K562 (cell line): ENCODE measurements around the gene AKT1. TPM values are rescaled to one million over a fixed set of nuclear protein-coding genes. Genes with fewer than 3 reads are reported as not detected.

Source experiments
- ATAC-seq: fragments of 200-7000 bp; cut with Tn5 transposase; 3 replicates; pipeline ENCODE4 v1.9.1; 2020; ENCODE audit warnings: moderate library complexity
- BruUV-seq: library from RNA; stranded (reverse); fragments of 400-500 nt; replicated peaks from 2 replicates; lab custom pipeline; 2021; lab: Mats Ljungman, UMichigan
- CTCF ChIA-PET: fragments of 300-600 bp; formaldehyde crosslinking; extraction: SDS; loops from one replicate; lab custom pipeline; 2021; ENCODE audit warnings: low intra/inter-chr PET ratio; lab: Yijun Ruan, JAX
- POLR2A ChIA-PET: fragments of 300-600, 350-650 bp; sonication (Branson Sonifier 250); formaldehyde crosslinking; extraction: SDS; loops from one replicate; lab custom pipeline; 2021; ENCODE audit warnings: antibody characterized with exemption, inconsistent platforms; lab: Yijun Ruan, JAX
- DNase-seq, 4 experiments: peaks; one replicate each; pipeline versions ENCODE4 v3.0.0 to v3.0.0-alpha.2; 2011 to 2018; ENCODE audit warnings: low spot score in 3 of 4, mixed read lengths in 3 of 4; ENCODE audit errors: extremely low read depth in 1 of 4
- FAIRE-seq: peaks from 2 replicates; lab custom pipeline; 2011; peaks lifted over from hg19 to GRCh38; lab: Jason Lieb, UNC
- H2AFZ ChIP-seq: 2 replicates; pipeline ENCODE4 v1.6.0; 2011; ENCODE audit warnings: low read depth, low read length, control low read depth, inconsistent platforms
- H3K27ac ChIP-seq: fragments of 200-600 bp; 3 replicates; pipeline ENCODE4 v1.8.0; 2011; ENCODE audit warnings: low read depth, mild to moderate bottlenecking, control low read depth, inconsistent platforms, low read length, moderate library complexity, mixed read lengths; ENCODE audit errors: extremely low read depth
- H3K27me3 ChIP-seq, 2 experiments: fragments of 300-600 bp in 1 of 2; 2 replicates in 1 of 2; 3 replicates in 1 of 2; pipeline versions ENCODE4 v1.6.0 to v1.8.0; 2011; ENCODE audit warnings: inconsistent platforms in 2 of 2, low read length in 2 of 2, mild to moderate bottlenecking in 1 of 2, mixed read lengths in 1 of 2, moderate library complexity in 1 of 2; ENCODE audit not compliant: control insufficient read depth in 2 of 2, insufficient read depth in 2 of 2
- H3K36me3 ChIP-seq: fragments of 300-600 bp; 3 replicates; pipeline ENCODE4 v1.8.0; 2011; ENCODE audit warnings: mild to moderate bottlenecking, low read length, inconsistent platforms; ENCODE audit not compliant: control insufficient read depth, insufficient read depth
- H3K4me1 ChIP-seq, 2 experiments: fragments of 200-600 bp in 1 of 2; replicated peaks in 1 of 2; 2 replicates in 1 of 2; 3 replicates in 1 of 2; pipeline versions ENCODE4 v1.5.1 to v1.8.0; 2011; ENCODE audit warnings: inconsistent platforms in 2 of 2, low read length in 2 of 2, mild to moderate bottlenecking in 1 of 2, mixed read lengths in 1 of 2, moderate library complexity in 1 of 2; ENCODE audit not compliant: control insufficient read depth in 2 of 2, insufficient read depth in 2 of 2
- H3K4me2 ChIP-seq: 2 replicates; pipeline ENCODE4 v1.6.1; 2011; ENCODE audit warnings: low read length, control low read depth, inconsistent platforms, mixed read lengths; ENCODE audit not compliant: insufficient read depth
- H3K4me3 ChIP-seq: fragments of 200-600 bp; sonication (generic), shearing (Covaris generic); 2 replicates; pipeline ENCODE4 v1.5.1; 2016; ENCODE audit warnings: control low read depth, inconsistent platforms
- H3K79me2 ChIP-seq: fragments of 200-600 bp; 3 replicates; pipeline ENCODE4 v1.8.0; 2011; ENCODE audit warnings: low read length, inconsistent platforms; ENCODE audit not compliant: control insufficient read depth, insufficient read depth
- H3K9ac ChIP-seq, 2 experiments: 2 replicates each; pipeline versions ENCODE4 v1.6.0 to v1.6.1; 2011; ENCODE audit warnings: low read depth in 2 of 2, low read length in 2 of 2, control low read depth in 1 of 2, inconsistent platforms in 1 of 2, mild to moderate bottlenecking in 1 of 2, mixed read lengths in 1 of 2; ENCODE audit not compliant: insufficient read depth in 1 of 2
- H3K9me1 ChIP-seq: one replicate; pipeline ENCODE4 v1.6.0; 2011; ENCODE audit warnings: inconsistent platforms, mild to moderate bottlenecking, low read length, moderate library complexity; ENCODE audit not compliant: control insufficient read depth, insufficient read depth
- H3K9me3 ChIP-seq: replicated peaks from 2 replicates; pipeline ENCODE4 v1.5.1; 2011; ENCODE audit warnings: low read depth, low read length, inconsistent platforms; ENCODE audit not compliant: control insufficient read depth, insufficient read depth
- H4K20me1 ChIP-seq: replicated peaks from 2 replicates; pipeline ENCODE4 v1.6.1; 2011; ENCODE audit warnings: low read length, inconsistent platforms, mixed read lengths; ENCODE audit not compliant: control insufficient read depth, insufficient read depth
- ETV5 ChIP-seq: sonication (generic); formaldehyde crosslinking; IDR thresholded peaks from 2 replicates; pipeline ENCODE4 v1.4.0; 2020; ENCODE audit warnings: low read depth, mild to moderate bottlenecking, missing genetic modification reagents
- HIVEP1 ChIP-seq: fragments of 250-450 bp; sonication (Bioruptor Pico); IDR thresholded peaks from 2 replicates; pipeline ENCODE4 v1.4.0; 2020; ENCODE audit warnings: mild to moderate bottlenecking
- KDM1A ChIP-seq, 2 experiments: fragments of 450-650 bp; IDR thresholded peaks; 2 replicates each; pipeline ENCODE4 v1.6.1; 2016; ENCODE audit warnings: mild to moderate bottlenecking in 2 of 2
- MYNN ChIP-seq, 2 experiments: sonication (generic); formaldehyde crosslinking in 1 of 2; IDR thresholded peaks; 2 replicates each; pipeline versions ENCODE4 v1.5.0 to v1.6.1; 2016 to 2020; ENCODE audit warnings: antibody characterized with exemption in 1 of 2, missing genetic modification reagents in 1 of 2
- NCOR1 ChIP-seq: fragments of 450-650 bp; IDR thresholded peaks from 2 replicates; pipeline ENCODE4 v1.6.1; 2016; ENCODE audit warnings: mild to moderate bottlenecking, moderate library complexity
- PTTG1 ChIP-seq: fragments of 450-650 bp; IDR thresholded peaks from 2 replicates; pipeline ENCODE4 v1.6.1; 2016; ENCODE audit warnings: low read depth, mild to moderate bottlenecking, missing genetic modification characterization, missing compliant biosample characterization
- RBM34 ChIP-seq: fragments of 200-400 bp; formaldehyde crosslinking; IDR thresholded peaks from 2 replicates; pipeline ENCODE4 v1.6.1; 2018; ENCODE audit warnings: low read length, borderline replicate concordance; ENCODE audit not compliant: insufficient read depth
- ZBTB1 ChIP-seq: sonication (generic); formaldehyde crosslinking; IDR thresholded peaks from 2 replicates; pipeline ENCODE4 v1.8.1; 2023; ENCODE audit warnings: missing genetic modification reagents, low read depth, mild to moderate bottlenecking, borderline replicate concordance
- ZNF134 ChIP-seq: fragments of 250-450 bp; sonication (Bioruptor Pico); conservative IDR thresholded peaks from 2 replicates; pipeline ENCODE4 v1.4.0; 2020
- ZNF507 ChIP-seq: conservative IDR thresholded peaks from 2 replicates; pipeline ENCODE4 v1.6.1; 2017; ENCODE audit warnings: missing genetic modification characterization, missing compliant biosample characterization
- ZNF764 ChIP-seq: fragments of 250-450 bp; sonication (Bioruptor Pico); IDR thresholded peaks from 2 replicates; pipeline ENCODE4 v1.4.0; 2020; ENCODE audit warnings: low read depth, mild to moderate bottlenecking, moderate library complexity
- ZNF830 ChIP-seq: fragments of 250-450 bp; sonication (Bioruptor Pico); IDR thresholded peaks from 2 replicates; pipeline ENCODE4 v1.5.0; 2021; ENCODE audit warnings: mild to moderate bottlenecking
- WGBS: fragments of 100-300 bp; shearing (Covaris generic); methylation state at CpG from one replicate; pipeline ENCODE4 v1.1.6; 2016; ENCODE audit warnings: low coverage, mixed read lengths; ENCODE audit not compliant: insufficient coverage; ENCODE audit errors: missing lambda C conversion rate; 5-methylcytosine and 5-hydroxymethylcytosine counted together
- in situ Hi-C: fragments of 300-500 bp; cut with MboI; formaldehyde crosslinking; loops from 4 replicates; pipeline ENCODE4 v1.15.0; 2018; ENCODE audit warnings: inconsistent platforms, mixed read lengths
- intact Hi-C: fragments of 100-400 bp; cut with micrococcal nuclease; formaldehyde crosslinking; loops from 2 replicates; pipeline ENCODE4 v1.14.2; 2022
- polyA plus RNA-seq, 8 experiments: library from polyadenylated mRNA; depleted of rRNA in 4 of 8; stranded (reverse) in 5 of 8; unstranded in 3 of 8; fragments of >200 nt; fragmentation: Nextera tagmentation in 2 of 8; fragmentation: Illumina TruSeq in 1 of 8; extraction: Ambion mirVana in 2 of 8; extraction: Trizol in 1 of 8; gene quantifications; 2 replicates each; pipeline versions ENCODE4 v1.2.1 to v1.2.3, GENCODE V29; 2011 to 2014; ENCODE audit warnings: inconsistent platforms in 1 of 8, missing spikeins in 1 of 8
- total RNA-seq, 7 experiments: library from RNA; depleted of rRNA in 6 of 7; stranded (reverse); fragments of >200 nt in 6 of 7; fragmentation: Illumina TruSeq in 2 of 7; extraction: Trizol in 2 of 7; gene quantifications; 2 replicates each; pipeline versions ENCODE4 v1.2.1 to v1.2.3, GENCODE V29; 2011 to 2021; ENCODE audit warnings: low replicate concordance in 1 of 7
- TF ChIP-seq, protein P1 (sequence below), 3 experiments: IDR thresholded peaks in 2 of 3; conservative IDR thresholded peaks in 1 of 3; 2 replicates each; pipeline ENCODE4 v1.5.1; 2011 to 2012; ENCODE audit warnings: low read length in 3 of 3, mild to moderate bottlenecking in 3 of 3, control low read depth in 2 of 3, improper control_type of control experiment in 1 of 3, inconsistent platforms in 1 of 3, low read depth in 1 of 3, mixed read lengths in 1 of 3, moderate library complexity in 1 of 3; ENCODE audit not compliant: insufficient read depth in 2 of 3

The AKT1 gene
- total and polyA plus RNA-seq, 9 of the 15 experiments (the other 6 are each of a cell fraction or from before 2014, with no cell fraction given): 0.49 to 132 (median 75.1) TPM

DNA sequence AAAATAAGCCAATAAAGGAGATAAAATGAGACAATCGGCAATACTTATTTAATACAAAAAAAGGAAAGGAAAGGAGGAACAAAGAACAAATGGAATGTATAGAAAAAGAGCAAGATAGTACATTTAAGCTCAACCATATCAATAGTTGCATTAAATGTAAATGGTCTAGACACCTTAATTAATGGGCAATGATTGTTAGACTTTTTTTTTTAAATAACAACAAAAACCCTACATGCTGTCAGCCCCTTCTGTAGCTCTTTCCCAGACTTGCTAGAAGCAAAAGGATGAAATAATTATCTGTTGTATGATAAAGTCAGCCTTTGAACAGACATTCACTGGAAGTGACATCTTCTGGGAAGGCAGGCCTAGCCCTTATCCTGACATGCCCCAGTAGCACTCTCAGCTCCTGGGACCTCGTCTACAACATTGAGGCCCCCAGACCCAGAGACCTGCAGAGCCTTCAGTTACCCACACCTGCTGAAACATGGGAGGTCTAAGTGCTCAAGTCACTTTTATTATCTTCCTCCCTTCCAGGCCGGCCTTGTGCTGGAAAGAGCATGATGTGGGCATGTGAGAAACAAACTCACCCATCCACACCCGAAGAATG is 29.2 kb downstream of the AKT1 start:
- Histone ChIP-seq H3K9ac (no peak overlapping the region; a peak in 1 of 4 replicates), H3K4me2 (peak overlapping the region; percentile 37; the same call in 1 of the 2 replicates), H3K4me1 (peaks cover 6 to 33% of the 10 kb centered on the region in 2 experiments; a peak in 4 of 5 replicates), H3K4me3 (no peak overlapping the region), H3K9me1 (no peaks in the 10 kb centered on the region), H3K79me2 (no peaks in the 10 kb centered on the region), H3K27ac (0 out of 3 replicates have a peak overlapping the region, but pooled peaks have one; percentile 16), H3K36me3 (peaks cover 15% of the 10 kb centered on the region; the same call in 1 of the 3 replicates), H3K27me3 (no peaks in the 10 kb centered on the region), H2AFZ (no peak overlapping the region), H4K20me1 (no peaks in the 10 kb centered on the region), H3K9me3 (peaks cover 4% of the 10 kb centered on the region; the same call in 1 of the 2 replicates)
- 29% methylated on average over 4 of the region's 4 CpGs for WGBS
- ATAC-seq (no peak), DNase-seq (no peak), FAIRE-seq (no peak)
- CTCF ChIA-PET: no interaction called here
- in situ Hi-C loops: loop anchor here (5.0 kb wide), 1 partner anchor 56 kb away; no protein-coding TSS in a partner anchor
- TF ChIP-seq ZNF507 (tag) (peak; percentile 92), NCOR1 (no peak)
- POLR2A ChIA-PET: interaction anchor here (0.6 to 1.7 kb wide), 4 partner anchors 13 to 33 kb away, joined by 3 to 6 read pairs (median 4); partner anchors contain the start of gene SIVA1
- BruUV-seq: no TSS peak
- intact Hi-C loops: loop anchor here (10.0 kb wide), 1 partner anchor 108 kb away; no protein-coding TSS in a partner anchor

DNA sequence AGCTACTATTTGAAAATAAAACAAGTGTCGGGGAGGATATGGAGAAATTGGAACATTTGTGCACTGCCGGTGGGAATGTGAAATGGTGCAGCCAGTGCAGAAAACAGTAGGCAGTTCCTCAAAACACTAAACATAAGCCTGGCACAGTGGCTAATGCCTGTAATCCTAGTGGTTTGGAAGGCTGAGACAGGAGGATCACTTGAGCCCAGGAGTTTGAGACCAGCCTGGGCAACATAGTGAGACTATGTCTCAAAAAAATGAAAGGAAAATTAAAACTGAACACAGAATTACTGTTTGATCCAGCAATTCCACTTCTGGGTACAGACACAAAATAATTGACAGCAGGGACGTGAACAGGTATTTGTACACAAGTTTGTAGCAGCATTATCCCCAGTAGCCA is 30.0 kb downstream of the AKT1 start:
- H3K9me3 ChIP-seq: no peaks in the 10 kb centered on the region
- H3K79me2 ChIP-seq: no peaks in the 10 kb centered on the region
- POLR2A ChIA-PET: interaction anchor here (0.6 to 1.4 kb wide), 3 partner anchors 13 to 32 kb away, joined by 3 to 5 read pairs (median 5); partner anchors contain the start of gene SIVA1
- H2AFZ ChIP-seq: no peak overlapping the region
- BruUV-seq: no TSS peak
- intact Hi-C loops (loop anchor here (10.0 kb wide), 1 partner anchor 109 kb away; no protein-coding TSS in a partner anchor), in situ Hi-C loops (loop anchor here (5.0 kb wide), 1 partner anchor 57 kb away; no protein-coding TSS in a partner anchor)
- no peak overlapping the region for H3K4me2 ChIP-seq
- H3K27ac ChIP-seq: no peak overlapping the region
- 63% methylated on average over 3 of the region's 3 CpGs for WGBS
- H3K9ac ChIP-seq: no peak overlapping the region
- peaks cover 11% of the 10 kb centered on the region; the same call in 1 of the 3 replicates for H3K36me3 ChIP-seq
- CTCF ChIA-PET: no interaction called here
- no peak for FAIRE-seq
- H4K20me1 ChIP-seq: no peaks in the 10 kb centered on the region
- peaks cover 6 to 30% of the 10 kb centered on the region in 2 experiments; a peak in 4 of 5 replicates for H3K4me1 ChIP-seq
- DNase-seq: no peak
- no peak for ATAC-seq
- no peak overlapping the region for H3K4me3 ChIP-seq
- H3K9me1 ChIP-seq: no peaks in the 10 kb centered on the region
- no peaks in the 10 kb centered on the region for H3K27me3 ChIP-seq
- no peak for TF ChIP-seq ETV5 (CRISPR knock-in tag)
- no peak for TF ChIP-seq HIVEP1 (CRISPR knock-in tag)
- no peak for TF ChIP-seq MYNN (IDR thresholded peaks at IDR 0.05)
- TF ChIP-seq MYNN (CRISPR knock-in tag; IDR thresholded peaks at IDR 0.05): no peak
- TF ChIP-seq ZNF134 (CRISPR knock-in tag): no peak
- no peak for TF ChIP-seq RBM34
- no peak for TF ChIP-seq ZNF764 (CRISPR knock-in tag)
- no peak for TF ChIP-seq PTTG1 (tag)
- TF ChIP-seq ZBTB1: no peak
- no peak for TF ChIP-seq ZNF830 (CRISPR knock-in tag)
- no peak for TF ChIP-seq KDM1A (IDR thresholded peaks at IDR 0.05)
- TF ChIP-seq, protein P1, sequence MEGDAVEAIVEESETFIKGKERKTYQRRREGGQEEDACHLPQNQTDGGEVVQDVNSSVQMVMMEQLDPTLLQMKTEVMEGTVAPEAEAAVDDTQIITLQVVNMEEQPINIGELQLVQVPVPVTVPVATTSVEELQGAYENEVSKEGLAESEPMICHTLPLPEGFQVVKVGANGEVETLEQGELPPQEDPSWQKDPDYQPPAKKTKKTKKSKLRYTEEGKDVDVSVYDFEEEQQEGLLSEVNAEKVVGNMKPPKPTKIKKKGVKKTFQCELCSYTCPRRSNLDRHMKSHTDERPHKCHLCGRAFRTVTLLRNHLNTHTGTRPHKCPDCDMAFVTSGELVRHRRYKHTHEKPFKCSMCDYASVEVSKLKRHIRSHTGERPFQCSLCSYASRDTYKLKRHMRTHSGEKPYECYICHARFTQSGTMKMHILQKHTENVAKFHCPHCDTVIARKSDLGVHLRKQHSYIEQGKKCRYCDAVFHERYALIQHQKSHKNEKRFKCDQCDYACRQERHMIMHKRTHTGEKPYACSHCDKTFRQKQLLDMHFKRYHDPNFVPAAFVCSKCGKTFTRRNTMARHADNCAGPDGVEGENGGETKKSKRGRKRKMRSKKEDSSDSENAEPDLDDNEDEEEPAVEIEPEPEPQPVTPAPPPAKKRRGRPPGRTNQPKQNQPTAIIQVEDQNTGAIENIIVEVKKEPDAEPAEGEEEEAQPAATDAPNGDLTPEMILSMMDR (IDR thresholded peaks at IDR 0.05 in 2 of 3, conservative IDR thresholded peaks at IDR 0.05 in 1 of 3; ENCODE audit: insufficient read depth in 2 of 3, low read depth in 1 of 3, low read length in 3 of 3): no peak
